ENCODE data around the gene FTSJ3. TPM values are rescaled to one million over a fixed set of nuclear protein-coding genes. Genes with fewer than 3 reads are reported as not detected.
"Not testable (repeated sequence)": the region's sequence is repeated elsewhere in the genome, so short reads cannot be mapped to it uniquely, and the experiment has no call there.

Gene FTSJ3
- total and polyA plus RNA-seq, 8 donors: 32.1 to 88.5 (median 60.7) TPM

GRCh38 chr17:63800783-63801182 lies 26.7 kb downstream of the FTSJ3 start:
- Histone ChIP-seq H3K27me3 (no peaks in the 10 kb centered on the region), H3K9me3 (no peaks in the 10 kb centered on the region), H3K4me1 (no peaks in the 10 kb centered on the region), H3K27ac (no peak overlapping the region), H3K4me3 (no peak overlapping the region), H3K36me3 (peaks cover 6 to 99% of the 10 kb centered on the region in 2 donors)
- intact Hi-C loops (cut with DNase I): no loop called here
- ATAC-seq (no peak), DNase-seq (no peak)
- TF ChIP-seq, protein P1, sequence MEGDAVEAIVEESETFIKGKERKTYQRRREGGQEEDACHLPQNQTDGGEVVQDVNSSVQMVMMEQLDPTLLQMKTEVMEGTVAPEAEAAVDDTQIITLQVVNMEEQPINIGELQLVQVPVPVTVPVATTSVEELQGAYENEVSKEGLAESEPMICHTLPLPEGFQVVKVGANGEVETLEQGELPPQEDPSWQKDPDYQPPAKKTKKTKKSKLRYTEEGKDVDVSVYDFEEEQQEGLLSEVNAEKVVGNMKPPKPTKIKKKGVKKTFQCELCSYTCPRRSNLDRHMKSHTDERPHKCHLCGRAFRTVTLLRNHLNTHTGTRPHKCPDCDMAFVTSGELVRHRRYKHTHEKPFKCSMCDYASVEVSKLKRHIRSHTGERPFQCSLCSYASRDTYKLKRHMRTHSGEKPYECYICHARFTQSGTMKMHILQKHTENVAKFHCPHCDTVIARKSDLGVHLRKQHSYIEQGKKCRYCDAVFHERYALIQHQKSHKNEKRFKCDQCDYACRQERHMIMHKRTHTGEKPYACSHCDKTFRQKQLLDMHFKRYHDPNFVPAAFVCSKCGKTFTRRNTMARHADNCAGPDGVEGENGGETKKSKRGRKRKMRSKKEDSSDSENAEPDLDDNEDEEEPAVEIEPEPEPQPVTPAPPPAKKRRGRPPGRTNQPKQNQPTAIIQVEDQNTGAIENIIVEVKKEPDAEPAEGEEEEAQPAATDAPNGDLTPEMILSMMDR (IDR thresholded peaks at IDR 0.05): no peak

- peaks cover 6 to 100% of the 10 kb centered on the region in 2 donors for H3K36me3 ChIP-seq
- no peaks in the 10 kb centered on the region for H3K9me3 ChIP-seq
- no peak overlapping the region for H3K4me3 ChIP-seq
- H3K4me1 ChIP-seq: no peaks in the 10 kb centered on the region
- ATAC-seq (no peak), DNase-seq (no peak)
- TF ChIP-seq, protein P1 (IDR thresholded peaks at IDR 0.05): no peak
- H3K27ac ChIP-seq: no peak overlapping the region
- intact Hi-C loops (cut with DNase I): no loop called here
- H3K27me3 ChIP-seq: no peaks in the 10 kb centered on the region
These were observed 28.8 kb downstream of the FTSJ3 start for GRCh38 chr17:63798572-63799106.

DNA sequence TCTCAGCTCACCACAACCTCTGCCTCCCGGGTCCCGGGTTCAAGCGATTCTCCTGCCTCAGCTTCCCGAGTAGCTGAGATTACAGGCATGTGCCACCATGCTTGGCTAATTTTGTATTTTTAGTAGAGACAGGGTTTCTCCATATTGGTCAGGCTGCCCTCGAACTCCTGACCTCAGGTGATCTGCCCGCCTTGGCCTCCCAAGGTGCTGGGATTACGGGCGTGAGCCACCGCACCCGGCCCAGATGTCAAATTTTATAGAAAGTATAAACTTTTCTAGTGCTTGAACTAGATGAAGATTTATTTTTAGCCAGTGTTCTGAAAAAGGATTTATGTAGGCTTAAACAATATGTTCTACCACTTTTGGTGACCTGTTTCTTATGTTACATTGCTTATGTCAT lies 31.1 kb downstream of the FTSJ3 start:
- H3K36me3 ChIP-seq: peaks cover 11 to 99% of the 10 kb centered on the region in 2 donors
- ATAC-seq; intact Hi-C loops (cut with DNase I); H3K9me3 ChIP-seq; H3K27ac ChIP-seq; DNase-seq; H3K4me3 ChIP-seq; H3K4me1 ChIP-seq; H3K27me3 ChIP-seq: not testable (repeated sequence)

DNA sequence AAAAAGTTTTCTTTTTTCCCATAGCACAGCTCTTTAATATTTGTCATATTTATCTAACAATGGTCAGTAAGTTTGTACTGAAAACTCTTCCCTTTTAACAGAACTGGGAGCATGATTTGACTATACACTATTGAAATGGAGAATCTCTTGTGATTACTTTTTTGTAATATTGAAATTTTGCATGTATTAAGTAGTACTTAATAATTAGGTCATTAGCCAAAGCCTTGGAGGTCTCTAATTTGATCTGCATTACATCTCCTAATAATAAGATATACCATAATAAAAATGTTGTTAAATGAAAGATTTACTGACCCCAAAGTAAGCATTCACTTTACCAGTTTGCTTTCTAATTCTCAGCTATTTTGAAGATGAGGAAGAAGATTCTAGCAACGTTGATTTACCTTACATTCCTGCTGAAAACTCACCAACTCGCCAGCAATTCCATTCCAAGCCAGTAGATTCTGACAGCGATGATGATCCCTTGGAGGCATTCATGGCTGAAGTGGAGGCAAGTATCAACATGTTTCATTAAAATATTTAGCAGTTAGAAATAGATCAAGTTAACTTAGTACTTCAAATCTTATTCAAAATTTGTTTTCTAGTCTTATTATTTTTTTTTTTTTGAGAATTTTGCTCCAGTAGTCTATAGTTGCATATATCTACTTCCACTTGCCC lies 35.3 kb downstream of the FTSJ3 start:
- no peak for ATAC-seq
- Histone ChIP-seq H3K4me1 (no peaks in the 10 kb centered on the region), H3K27ac (no peak overlapping the region), H3K9me3 (no peaks in the 10 kb centered on the region), H3K4me3 (no peak overlapping the region), H3K27me3 (no peaks in the 10 kb centered on the region), H3K36me3 (peaks cover 5 to 99% of the 10 kb centered on the region in 2 donors)
- TF ChIP-seq, protein P1 (IDR thresholded peaks at IDR 0.05): no peak
- intact Hi-C loops (cut with DNase I): no loop called here
- no peak for DNase-seq

DNA sequence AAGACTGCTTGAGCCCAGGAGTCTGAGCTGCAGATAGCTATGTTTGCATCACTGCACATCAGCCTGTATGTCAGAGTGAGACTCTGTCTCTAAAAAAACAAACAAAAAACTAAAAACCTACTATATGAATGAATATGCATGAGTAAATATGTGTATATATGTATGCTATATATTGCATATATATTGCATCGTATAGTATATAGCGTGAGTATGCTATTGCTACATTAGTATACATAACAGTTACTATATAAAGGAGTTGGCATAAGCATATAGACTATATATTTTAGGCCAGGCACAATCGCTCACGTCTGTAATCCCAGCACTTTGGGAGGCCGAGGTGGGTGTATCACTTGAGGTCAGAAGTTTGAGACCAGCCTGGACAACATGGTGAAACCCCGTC lies 37.4 kb downstream of the FTSJ3 start:
- intact Hi-C loops (cut with DNase I): no loop called here
- H3K9me3 ChIP-seq: no peaks in the 10 kb centered on the region
- peaks cover 5 to 84% of the 10 kb centered on the region in 2 donors for H3K36me3 ChIP-seq
- peaks cover 0 to 3% of the 10 kb centered on the region in 2 donors for H3K4me1 ChIP-seq
- TF ChIP-seq, protein P1 (IDR thresholded peaks at IDR 0.05): no peak
- ATAC-seq: no peak
- no peak for DNase-seq
- no peaks in the 10 kb centered on the region for H3K27me3 ChIP-seq
- no peak overlapping the region for H3K4me3 ChIP-seq
- H3K27ac ChIP-seq: no peak overlapping the region

Measured in left lung (tissue), 10 donors.